HG02870 (cell line): Measurements from ENCODE around the gene FXYD3.
"Not testable (repeated sequence)": the region's sequence is repeated elsewhere in the genome, so short reads cannot be mapped to it uniquely, and the experiment has no call there.

Source experiments
- ATAC-seq: cut with Tn5 transposase; IDR thresholded peaks from one replicate; pipeline ENCODE4 v1.9.1; 2021; ENCODE audit warnings: mild to moderate bottlenecking, moderate library complexity; ENCODE audit not compliant: unreplicated experiment

FXYD3 gene

DNA sequence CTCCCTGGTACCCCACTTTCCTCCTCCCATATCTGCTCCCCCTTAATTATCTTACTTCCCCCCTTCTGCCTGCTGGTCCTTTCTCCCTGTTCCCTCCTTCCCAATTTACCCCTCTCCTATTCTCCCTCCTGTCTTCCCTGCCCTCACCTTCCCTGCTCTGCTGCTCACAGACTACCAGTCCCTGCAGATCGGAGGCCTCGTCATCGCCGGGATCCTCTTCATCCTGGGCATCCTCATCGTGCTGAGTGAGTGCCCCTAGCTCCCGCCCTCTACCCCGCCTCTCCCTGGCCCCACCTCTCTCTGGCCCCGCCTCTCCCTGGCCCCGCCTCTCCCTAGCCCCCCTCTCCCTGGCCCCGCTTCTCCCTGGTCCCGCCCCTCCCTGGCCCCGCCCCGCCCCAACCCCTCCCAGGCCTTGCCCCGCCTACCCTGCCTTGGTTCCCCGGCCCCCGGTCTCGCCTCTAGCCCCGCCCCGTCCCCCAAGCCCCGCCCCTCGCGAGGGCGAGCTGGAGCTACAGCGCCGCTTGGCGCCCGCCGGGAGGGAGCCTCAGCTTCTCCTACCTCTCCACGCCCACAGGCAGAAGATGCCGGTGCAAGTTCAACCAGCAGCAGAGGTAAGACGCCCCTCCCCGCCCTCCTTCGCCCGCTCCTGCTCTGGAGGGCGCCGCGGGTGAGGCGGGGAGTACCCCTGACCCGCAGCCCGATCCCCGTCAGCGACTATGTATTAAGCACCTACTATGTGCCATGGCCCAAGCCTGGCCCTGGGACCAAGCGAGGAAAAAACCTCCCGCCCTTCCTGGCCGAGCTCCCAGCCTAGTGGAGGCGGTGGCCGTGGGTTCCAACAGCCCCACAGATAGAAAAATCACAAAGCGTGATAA, 25.6 kb downstream of the FXYD3 start:
- no peak for ATAC-seq

DNA sequence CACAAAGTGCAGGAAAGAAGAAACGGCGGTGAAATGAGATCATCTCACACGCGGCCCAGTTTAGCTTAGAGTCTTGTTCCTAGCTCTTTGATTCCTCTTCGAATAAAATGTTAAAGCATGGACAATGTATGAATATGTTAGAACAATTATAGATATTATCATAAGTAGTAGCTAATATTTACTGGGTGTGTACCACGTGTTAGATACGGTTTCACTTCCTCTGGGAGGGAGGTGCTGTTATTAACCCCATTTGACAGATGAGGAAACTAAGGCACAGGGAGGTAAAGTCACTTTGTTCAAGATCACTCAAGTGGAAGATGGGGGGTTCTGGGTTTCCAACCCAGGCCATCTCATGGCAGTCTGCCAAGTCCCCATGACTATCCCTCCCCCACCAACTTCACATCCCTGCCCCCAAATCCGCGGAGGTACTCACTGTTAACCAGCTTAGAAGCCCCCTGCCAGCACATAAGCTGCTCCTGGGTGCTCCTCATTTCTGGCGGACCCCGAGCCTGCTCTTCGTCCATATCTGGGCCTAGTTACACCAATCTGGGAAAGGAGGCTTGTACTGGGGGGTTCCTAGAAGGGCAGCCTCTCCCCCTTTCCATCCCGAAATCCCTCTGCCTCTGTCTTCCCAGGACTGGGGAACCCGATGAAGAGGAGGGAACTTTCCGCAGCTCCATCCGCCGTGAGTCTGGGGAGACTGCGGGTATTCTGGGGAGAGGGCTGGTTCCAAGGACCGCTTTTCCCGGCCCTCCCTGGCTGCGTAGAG, 26.4 kb downstream of the FXYD3 start:
- no peak for ATAC-seq

DNA sequence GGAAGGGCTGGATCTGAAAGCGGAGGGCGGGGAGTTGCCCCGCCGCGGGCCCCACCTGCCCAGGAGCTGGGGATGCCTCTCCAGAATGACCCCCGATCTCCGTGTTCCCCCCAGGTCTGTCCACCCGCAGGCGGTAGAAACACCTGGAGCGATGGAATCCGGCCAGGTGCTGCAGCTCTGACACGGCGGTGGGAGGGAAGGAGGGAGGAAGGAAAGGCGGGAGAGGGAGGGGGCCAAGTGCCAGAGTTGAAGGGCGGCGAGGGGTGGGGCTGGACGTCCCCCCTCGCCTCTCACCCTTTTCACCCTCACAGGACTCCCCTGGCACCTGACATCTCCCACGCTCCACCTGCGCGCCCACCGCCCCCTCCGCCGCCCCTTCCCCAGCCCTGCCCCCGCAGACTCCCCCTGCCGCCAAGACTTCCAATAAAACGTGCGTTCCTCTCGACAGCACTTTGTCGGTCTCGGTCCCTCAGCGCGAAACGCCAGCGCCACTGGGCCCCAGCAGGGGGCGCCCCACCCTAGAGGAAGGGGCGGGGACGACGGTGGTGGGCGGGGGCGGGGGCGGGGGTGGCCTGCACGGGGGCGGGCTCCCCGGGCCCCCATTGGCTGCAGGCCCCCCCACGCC, 27.1 kb downstream of the FXYD3 start:
- no peak for ATAC-seq

DNA sequence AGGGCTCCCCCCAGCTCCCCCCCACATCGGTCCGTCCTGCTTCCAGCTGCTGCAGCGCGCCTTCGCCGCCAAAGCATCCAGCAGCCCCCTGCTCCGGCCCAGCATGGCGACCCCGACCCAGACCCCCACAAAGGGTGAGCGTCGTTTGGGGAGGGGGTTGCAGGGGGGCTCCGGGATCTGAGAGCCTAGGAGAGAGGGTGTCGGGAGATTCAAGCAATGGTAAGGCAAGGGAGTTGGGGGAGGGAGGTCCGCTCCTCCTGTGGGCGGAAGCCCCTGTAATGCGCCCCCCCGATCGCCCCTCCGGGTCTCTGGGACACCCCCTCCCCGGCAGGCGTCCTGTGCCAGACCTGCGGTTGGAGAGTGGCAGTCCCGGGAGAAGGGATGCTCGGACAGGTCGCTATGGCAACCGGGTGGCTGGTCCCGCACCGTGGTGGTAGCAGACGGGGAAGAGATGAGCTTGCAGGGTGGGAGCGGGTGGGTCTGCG, 27.6 kb downstream of the FXYD3 start, which contains the start of gene FXYD7:
FXYD7 (plus strand) TSS at position 25 of the 485 bp plus-strand sequence; CDS start at position 104, 79 bp downstream.
- ATAC-seq, result no peak

DNA sequence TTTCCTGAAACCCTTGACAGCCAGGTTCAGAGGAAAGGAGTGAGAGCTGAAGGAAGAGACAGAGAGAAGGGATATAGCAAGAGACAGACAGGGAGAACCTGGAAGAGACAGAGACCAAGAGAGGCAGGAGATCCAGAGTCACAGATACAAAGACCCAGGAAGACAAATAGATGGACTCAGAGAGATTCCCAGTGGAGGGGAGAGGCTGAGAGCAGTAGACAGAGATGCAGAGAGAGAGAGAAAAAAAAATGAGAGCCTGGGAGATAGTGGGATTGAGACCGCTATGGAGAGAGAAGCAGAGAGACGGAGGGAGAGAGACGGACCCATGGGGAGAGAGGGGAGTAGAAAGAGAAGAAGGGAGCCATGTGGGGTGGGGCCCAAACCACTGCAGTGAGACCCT, 28.2 kb downstream of the FXYD3 start:
- no peak for ATAC-seq

DNA sequence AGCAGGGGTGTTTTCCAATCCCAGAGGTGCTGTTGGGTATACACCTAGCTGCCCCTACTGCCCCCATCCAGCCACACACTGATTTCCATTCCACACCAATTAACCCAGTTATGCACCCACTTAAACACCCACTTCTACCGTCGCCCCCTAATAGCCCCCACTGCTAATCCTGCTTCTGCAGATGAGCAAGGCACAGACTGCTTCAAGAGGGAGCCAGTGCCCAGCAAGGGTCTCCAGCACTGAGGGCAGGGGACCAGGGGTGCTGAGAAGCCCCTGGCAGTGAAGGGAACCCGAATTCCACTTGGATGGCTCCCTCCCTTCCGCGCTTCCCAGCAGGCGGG, 28.6 kb downstream of the FXYD3 start:
- ATAC-seq, result no peak

GRCh38 chr19:35144600-35145436, 29.2 kb downstream of the FXYD3 start:
- no peak for ATAC-seq

DNA sequence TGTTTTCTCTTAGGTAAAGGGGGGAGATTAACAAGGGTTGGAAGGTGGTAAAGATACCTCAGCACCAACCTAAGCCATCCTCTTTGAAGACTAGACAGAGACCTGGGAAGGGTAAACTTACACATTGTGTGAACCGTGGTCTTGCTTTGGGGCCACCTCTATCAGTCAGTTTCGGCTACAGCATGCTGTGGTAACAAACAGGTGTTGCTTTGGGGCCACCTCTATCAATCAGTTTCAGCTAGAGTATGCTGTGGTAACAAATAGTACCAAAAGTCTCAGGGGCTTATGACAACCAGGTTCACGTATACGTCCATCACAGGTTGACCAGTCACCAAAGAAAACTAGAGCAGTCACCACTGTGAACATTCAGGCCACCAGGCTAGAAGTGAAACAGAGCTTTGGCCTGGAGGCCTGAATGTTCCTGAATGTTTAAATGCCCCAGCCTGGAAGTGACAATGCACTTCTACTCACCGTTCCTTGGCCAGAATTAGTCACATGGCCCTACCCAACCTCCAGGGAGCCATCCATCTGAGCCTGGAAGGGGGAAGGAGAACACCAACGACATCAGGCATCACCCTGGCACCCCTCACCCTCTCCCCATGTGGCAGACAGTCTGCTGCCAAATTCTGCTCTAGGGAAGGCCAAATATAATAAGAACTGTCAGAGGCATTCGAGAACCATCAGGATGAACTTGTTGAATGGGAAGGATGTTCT, 31.3 kb downstream of the FXYD3 start:
- no peak for ATAC-seq

DNA sequence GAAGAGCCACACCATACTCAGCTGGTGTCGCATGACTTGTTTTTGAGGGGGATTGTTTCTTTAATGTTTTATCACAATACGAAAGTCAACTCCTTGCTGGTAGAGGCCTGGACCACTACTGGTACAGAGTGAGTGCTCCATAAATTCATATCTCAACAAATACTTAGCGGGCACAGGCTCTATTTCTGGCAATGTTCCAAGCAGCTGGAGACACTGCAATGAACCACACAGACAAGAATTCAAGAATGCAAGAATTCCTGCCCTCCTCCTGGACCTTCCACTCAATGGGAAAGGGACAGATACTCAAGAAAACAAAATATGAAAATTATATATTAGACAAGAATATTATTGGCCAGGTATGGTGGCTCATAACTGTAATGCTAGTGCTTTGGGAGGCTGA, 33.8 kb downstream of the FXYD3 start:
- no peak for ATAC-seq

DNA sequence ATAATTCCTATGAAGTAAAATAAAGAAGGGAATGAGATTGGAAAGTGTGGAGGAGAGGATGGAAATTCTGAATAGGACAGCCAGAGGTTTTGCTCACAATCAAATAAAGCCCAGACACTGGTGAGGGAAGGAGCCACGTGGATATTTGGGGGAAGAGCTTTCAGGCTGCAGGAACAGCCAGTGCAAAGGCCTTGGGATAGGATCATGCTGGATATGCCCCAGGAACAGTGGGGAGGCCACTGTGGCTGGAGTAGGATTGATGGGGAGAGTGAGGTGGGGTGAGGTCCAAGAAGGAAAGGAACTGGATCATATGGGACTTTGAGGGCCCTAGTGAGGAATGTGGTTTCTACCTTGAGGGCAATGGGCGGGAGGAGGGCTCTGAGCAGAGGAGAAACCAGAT, 34.8 kb downstream of the FXYD3 start:
- ATAC-seq, result no peak

DNA sequence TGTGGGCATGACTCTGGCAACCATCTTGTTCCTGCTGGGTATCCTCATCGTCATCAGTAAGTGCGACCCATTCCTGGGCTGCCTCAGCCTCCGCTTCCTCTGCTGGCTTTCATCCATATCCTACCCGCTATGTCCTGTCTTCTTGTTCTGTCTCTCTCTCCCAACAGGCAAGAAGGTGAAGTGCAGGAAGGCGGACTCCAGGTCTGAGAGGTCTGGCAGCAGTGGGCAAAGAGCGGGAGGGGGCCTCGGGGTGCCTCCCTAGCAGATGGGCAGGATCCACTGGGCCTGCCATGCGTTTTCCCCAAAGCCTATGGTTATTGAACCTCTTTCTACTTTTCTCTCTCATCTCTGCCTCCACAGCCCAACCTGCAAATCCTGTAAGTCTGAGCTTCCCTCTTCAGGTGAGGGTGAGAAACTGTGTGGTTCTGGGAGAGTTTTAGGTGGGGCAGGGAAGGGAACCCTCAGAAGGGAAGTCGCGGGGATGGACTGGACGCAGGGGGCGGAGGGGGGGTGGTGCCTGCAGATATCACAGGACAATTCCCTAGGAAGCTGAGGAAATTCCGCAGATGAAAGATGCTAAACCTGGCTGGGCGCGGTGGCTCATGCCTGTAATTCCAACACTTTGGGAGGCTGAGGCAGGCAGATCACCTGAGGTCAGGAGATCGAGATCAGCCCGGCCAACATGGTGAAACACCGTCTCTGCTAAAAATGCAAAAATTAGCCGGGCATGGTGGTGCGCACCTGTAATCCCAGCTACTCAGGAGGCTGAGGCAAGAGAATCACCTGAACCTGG, 35.8 kb downstream of the FXYD3 start:
- no peak for ATAC-seq

- ATAC-seq, result not testable (repeated sequence)
These were observed 37.5 kb downstream of the FXYD3 start for GRCh38 chr19:35153129-35153522.

- no peak for ATAC-seq
These were observed 38.3 kb downstream of the FXYD3 start for GRCh38 chr19:35153701-35154524.

DNA sequence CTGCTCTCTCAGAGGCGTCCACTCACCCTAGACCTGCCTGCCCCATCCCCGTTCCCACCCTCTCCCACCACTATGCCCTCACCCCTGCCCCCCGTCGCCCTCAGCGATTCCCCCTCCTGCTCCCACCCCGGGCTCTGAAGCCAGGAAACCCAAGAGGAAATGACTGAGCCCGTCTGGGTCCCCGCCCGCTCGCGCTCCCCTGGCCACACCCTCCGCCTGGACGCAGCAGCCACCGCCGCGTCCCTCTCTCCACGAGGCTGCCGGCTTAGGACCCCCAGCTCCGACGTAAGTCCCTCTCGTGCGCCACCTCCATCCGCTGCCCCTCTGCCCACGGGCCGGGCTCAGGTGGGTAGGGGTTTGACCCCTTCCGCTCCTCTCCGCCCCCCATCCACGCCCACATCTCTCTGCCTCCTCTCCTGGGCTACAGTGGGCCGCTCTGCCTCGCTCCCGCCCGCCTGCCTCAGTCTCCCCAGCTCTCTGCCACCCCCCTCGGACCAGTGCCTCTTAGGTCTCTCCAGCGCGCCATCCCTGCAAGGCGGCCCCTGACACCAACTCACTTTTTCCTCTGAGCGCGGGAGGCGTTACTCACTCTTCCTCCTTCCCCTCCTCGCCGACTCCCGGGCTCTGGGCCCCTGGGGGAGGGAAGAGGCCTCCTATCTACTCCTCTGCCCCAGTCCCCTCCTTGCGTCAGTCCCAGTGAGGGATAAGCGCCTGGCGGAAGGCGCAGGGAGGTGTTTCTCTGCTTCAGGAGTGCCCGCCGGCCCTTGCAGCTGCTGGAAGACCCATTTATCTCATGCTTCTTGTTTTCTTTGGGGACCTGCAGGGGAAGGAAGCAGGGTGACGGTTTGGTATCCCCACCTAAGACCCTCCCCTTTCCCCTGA, 39.1 kb downstream of the FXYD3 start, which contains the start of gene FXYD5:
FXYD5 (plus strand) TSS at position 211 of the 882 bp plus-strand sequence. CDS start 816 bp downstream, outside the sequence.
- no peak for ATAC-seq

DNA sequence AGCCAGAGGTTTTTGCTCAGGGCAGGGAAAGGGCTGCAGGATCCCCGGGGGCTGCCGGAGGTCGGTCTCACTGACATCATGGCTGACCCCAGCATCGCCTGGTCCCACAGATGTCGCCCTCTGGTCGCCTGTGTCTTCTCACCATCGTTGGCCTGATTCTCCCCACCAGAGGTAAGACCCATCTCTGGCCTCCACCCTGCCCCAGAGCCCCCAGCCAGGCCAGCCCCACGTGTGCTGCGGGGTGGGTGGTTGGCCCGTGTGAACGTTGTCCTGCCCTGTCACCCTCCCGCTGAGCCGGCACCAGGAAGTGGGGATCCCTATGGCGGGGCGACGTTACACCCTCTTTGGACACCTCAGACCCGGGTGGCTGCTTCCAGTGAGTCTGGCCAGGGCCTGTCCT, 39.8 kb downstream of the FXYD3 start:
- ATAC-seq, result no peak

DNA sequence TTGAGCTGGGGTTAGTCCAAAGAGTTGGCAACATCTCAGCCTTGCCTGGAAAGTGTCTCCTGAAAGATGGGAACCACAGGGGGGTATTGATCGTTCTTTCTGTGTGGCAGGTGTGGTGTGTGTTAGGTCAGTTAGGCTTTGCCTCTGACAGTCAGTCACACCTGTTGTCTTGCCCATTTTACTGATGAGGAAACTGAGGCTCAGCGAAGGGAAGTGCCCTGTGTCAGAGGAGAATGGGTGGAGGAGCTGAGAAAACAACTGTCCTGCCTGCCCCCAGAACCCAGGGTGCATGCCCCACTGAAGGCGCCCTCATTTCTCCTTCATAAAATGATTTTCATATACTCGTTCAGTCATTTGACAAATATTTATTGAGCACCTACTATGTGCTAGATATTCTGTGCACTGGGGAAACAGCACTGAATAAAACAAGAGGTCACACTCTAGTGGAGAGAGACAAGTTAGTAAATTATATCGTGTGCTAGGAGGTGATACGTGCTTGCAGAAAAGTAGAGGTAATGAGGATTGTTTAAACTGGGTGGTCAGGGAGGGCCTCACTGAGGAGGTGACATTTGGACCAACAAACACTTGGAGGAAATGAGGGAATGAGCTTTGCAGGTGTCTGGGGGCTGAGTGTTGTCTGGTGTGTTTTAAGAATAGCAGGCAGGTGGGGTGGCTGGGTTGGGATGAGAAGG, 40.5 kb downstream of the FXYD3 start:
- no peak for ATAC-seq

DNA sequence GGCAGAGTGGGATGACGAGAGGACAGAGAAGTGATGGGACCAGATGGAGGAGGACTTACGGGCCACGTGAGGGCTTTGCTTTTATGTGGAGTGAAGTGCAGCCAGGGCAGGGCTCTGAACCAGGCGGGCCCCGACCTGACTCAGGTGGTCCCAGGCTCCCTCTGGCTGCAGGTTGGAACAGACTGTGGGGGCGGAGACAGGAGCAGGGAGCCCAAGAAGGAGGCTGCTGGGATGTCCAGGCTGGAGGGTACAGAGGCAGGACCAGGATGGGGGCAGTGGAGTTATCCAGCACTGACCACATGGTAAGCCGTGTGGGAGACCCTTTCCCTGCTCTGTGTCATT, 41.0 kb downstream of the FXYD3 start:
- no peak for ATAC-seq
